Measurements from ENCODE around the gene MAST2. TPM values are rescaled to one million over a fixed set of nuclear protein-coding genes. Genes with fewer than 3 reads are reported as not detected.

Gene MAST2
- total and polyA plus RNA-seq, 2 donors (not counting 3 experiments of a cell fraction or from before 2014, with no cell fraction given), result 25.0 to 41.2 TPM

DNA sequence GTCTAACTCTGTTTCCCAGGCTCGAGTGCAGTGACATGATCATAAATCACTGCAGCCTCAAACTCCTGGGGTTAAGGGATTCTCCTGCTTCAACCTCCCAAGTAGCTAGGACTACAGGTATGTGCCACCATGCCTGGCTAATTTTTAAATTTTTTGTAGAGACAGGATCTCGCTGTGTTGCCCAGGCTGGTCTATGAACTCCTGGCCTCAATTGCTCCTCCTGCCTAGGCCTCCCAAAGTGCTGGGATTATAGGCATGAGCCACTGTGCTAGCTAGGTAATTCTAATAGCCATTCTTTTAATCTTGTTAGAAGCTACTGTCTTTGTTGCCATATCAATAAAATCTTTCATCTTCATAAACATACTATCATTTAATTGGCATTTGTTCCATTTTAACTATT lies 13.8 kb upstream of the MAST2 start:
- Histone ChIP-seq H3K4me2 (ENCODE audit: insufficient read depth, low read length) (no peak overlapping the region), H3K27ac (ENCODE audit: insufficient read depth, low read depth, low read length) (no peak overlapping the region), H3K27me3 (ENCODE audit: control insufficient read depth in 2 of 2, insufficient read depth in 2 of 2, low read length in 2 of 2) (peaks cover 0 to 2% of the 10 kb centered on the region in 2 experiments), H3K4me1 (ENCODE audit: control insufficient read depth, extremely low read depth, insufficient read depth, low read length) (no peaks in the 10 kb centered on the region), H3K9ac (replicated peaks; ENCODE audit: extremely low read depth, insufficient read depth, low read length) (no peak overlapping the region), H3K4me3 (replicated peaks in 1 of 3; ENCODE audit: insufficient read depth in 1 of 3, low read depth in 1 of 3, low read length in 3 of 3) (no peak overlapping the region), H3K79me2 (ENCODE audit: control insufficient read depth, insufficient read depth, low read length) (no peaks in the 10 kb centered on the region), H3K9me3 (replicated peaks; ENCODE audit: control insufficient read depth, insufficient read depth, low read length) (no peaks in the 10 kb centered on the region), H3K9me1 (replicated peaks; ENCODE audit: control insufficient read depth, extremely low read depth, insufficient read depth, low read length) (no peaks in the 10 kb centered on the region), H4K20me1 (replicated peaks; ENCODE audit: control insufficient read depth, extremely low read depth, insufficient read depth, low read length) (no peaks in the 10 kb centered on the region), H3K36me3 (ENCODE audit: control insufficient read depth in 2 of 2, extremely low read depth in 1 of 2, insufficient read depth in 2 of 2, low read length in 2 of 2) (no peaks in the 10 kb centered on the region), H2AFZ (ENCODE audit: low read depth, low read length) (no peak overlapping the region)
- DNase-seq (ENCODE audit: low read depth, low spot score) (no peak), FAIRE-seq (no peak)
- TF ChIP-seq GATA2 (IDR thresholded peaks at IDR 0.05; ENCODE audit: insufficient read depth, insufficient read length, low read depth, low read length) (no peak), EZH2 (IDR thresholded peaks at IDR 0.05; ENCODE audit: borderline replicate concordance, low read depth, low read length, severe bottlenecking) (no peak), MYC (IDR thresholded peaks at IDR 0.05; ENCODE audit: low read depth, low read length) (no peak), JUN (IDR thresholded peaks at IDR 0.05; ENCODE audit: borderline replicate concordance, insufficient read depth, insufficient read length, low read depth) (no peak), POLR2A (IDR thresholded peaks at IDR 0.05; ENCODE audit: low read depth, low read length) (no peak), POLR2AphosphoS5 (IDR thresholded peaks at IDR 0.05; ENCODE audit: insufficient read depth, low read depth, low read length) (no peak), FOS (IDR thresholded peaks at IDR 0.05; ENCODE audit: borderline replicate concordance, insufficient read depth, low read length) (no peak)
- TF ChIP-seq, protein P1, sequence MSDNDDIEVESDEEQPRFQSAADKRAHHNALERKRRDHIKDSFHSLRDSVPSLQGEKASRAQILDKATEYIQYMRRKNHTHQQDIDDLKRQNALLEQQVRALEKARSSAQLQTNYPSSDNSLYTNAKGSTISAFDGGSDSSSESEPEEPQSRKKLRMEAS (IDR thresholded peaks at IDR 0.05; ENCODE audit: insufficient read depth, insufficient read length), result no peak
- TF ChIP-seq, protein P2, sequence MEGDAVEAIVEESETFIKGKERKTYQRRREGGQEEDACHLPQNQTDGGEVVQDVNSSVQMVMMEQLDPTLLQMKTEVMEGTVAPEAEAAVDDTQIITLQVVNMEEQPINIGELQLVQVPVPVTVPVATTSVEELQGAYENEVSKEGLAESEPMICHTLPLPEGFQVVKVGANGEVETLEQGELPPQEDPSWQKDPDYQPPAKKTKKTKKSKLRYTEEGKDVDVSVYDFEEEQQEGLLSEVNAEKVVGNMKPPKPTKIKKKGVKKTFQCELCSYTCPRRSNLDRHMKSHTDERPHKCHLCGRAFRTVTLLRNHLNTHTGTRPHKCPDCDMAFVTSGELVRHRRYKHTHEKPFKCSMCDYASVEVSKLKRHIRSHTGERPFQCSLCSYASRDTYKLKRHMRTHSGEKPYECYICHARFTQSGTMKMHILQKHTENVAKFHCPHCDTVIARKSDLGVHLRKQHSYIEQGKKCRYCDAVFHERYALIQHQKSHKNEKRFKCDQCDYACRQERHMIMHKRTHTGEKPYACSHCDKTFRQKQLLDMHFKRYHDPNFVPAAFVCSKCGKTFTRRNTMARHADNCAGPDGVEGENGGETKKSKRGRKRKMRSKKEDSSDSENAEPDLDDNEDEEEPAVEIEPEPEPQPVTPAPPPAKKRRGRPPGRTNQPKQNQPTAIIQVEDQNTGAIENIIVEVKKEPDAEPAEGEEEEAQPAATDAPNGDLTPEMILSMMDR (IDR thresholded peaks at IDR 0.05; ENCODE audit: extremely low read depth in 1 of 2, insufficient read depth in 1 of 2, low read depth in 1 of 2, low read length in 2 of 2), result no peak
- CTCF ChIA-PET, result interaction anchor here (1.5 kb wide), 1 partner anchor 10 kb away, joined by 3 read pairs; no protein-coding TSS in a partner anchor
- intact Hi-C loops (cut with micrococcal nuclease) (no loop called here), dilution Hi-C loops (cut with MboI; ENCODE audit: extremely low pct_ligation_motif_present, low sequenced_read_pairs) (no loop called here)
- no TSS peak for BruUV-seq (replicated peaks)
- POLR2A ChIA-PET, result no interaction called here

Measured in endothelial cell of umbilical vein (primary cell).